SK-N-SH (cell line): ENCODE measurements around the gene CLVS2. TPM values are rescaled to one million over a fixed set of nuclear protein-coding genes. Genes with fewer than 3 reads are reported as not detected.

Source experiments
- CTCF ChIA-PET: fragments of 300-600, 350-600 bp; formaldehyde crosslinking; extraction: SDS; loops from one replicate; lab custom pipeline; 2021; lab: Yijun Ruan, JAX
- POLR2A ChIA-PET: fragments of 350-600 bp; sonication (Branson Sonifier 250); formaldehyde crosslinking; extraction: SDS; loops from one replicate; lab custom pipeline; 2020; ENCODE audit warnings: antibody characterized with exemption, inconsistent platforms; lab: Yijun Ruan, JAX
- DNase-seq: peaks from one replicate; pipeline ENCODE4 v3.0.0; 2012
- H2AFZ ChIP-seq: fragments of 200-600 bp; sonication (generic); 2 replicates; pipeline ENCODE4 v1.8.1; 2016; ENCODE audit warnings: antibody characterized with exemption, mild to moderate bottlenecking, low read depth
- H3F3A ChIP-seq: fragments of 200-600 bp; sonication (generic); replicated peaks from 2 replicates; pipeline ENCODE3; 2016; ENCODE audit warnings: antibody characterized with exemption, mild to moderate bottlenecking; ENCODE audit not compliant: insufficient read depth
- H3K27ac ChIP-seq, 2 experiments: fragments of 200-500 bp in 1 of 2; fragments of 200-600 bp in 1 of 2; sonication (Bioruptor generic) in 1 of 2; sonication (generic), shearing (Covaris generic) in 1 of 2; 2 replicates each; pipeline versions ENCODE4 v1.5.1 to v1.6.1; 2014 to 2016; ENCODE audit warnings: low read depth in 2 of 2, inconsistent platforms in 1 of 2, low read length in 1 of 2, mild to moderate bottlenecking in 1 of 2, mixed read lengths in 1 of 2
- H3K27me3 ChIP-seq: fragments of 200-600 bp; sonication (generic), shearing (Covaris generic); 2 replicates; pipeline ENCODE4 v1.6.1; 2016; ENCODE audit warnings: mixed run types; ENCODE audit not compliant: insufficient read depth
- H3K36me3 ChIP-seq, 2 experiments: fragments of 200-500 bp in 1 of 2; fragments of 200-600 bp in 1 of 2; sonication (Bioruptor generic) in 1 of 2; sonication (generic) in 1 of 2; replicated peaks in 1 of 2; 2 replicates each; pipeline versions ENCODE3 to v1.5.1; 2014 to 2016; ENCODE audit warnings: low read length in 1 of 2, mild to moderate bottlenecking in 1 of 2; ENCODE audit not compliant: insufficient read depth in 2 of 2, control insufficient read depth in 1 of 2
- H3K4me1 ChIP-seq, 2 experiments: fragments of 200-500 bp in 1 of 2; fragments of 200-600 bp in 1 of 2; sonication (Bioruptor generic) in 1 of 2; sonication (generic), shearing (Covaris generic) in 1 of 2; 2 replicates each; pipeline versions ENCODE4 v1.5.1 to v1.6.1; 2014 to 2016; ENCODE audit warnings: low read depth in 1 of 2, low read length in 1 of 2, mixed run types in 1 of 2; ENCODE audit not compliant: insufficient read depth in 2 of 2, control insufficient read depth in 1 of 2
- H3K4me2 ChIP-seq: fragments of 200-600 bp; sonication (generic), shearing (Covaris generic); 2 replicates; pipeline ENCODE4 v1.6.1; 2017; ENCODE audit warnings: mixed run types
- H3K4me3 ChIP-seq, 2 experiments: fragments of 200-500 bp in 1 of 2; fragments of 200-600 bp in 1 of 2; sonication (Bioruptor generic) in 1 of 2; sonication (generic), shearing (Covaris generic) in 1 of 2; 2 replicates each; pipeline versions ENCODE4 v1.5.1 to v1.8.1; 2014 to 2016; ENCODE audit warnings: low read depth in 2 of 2, inconsistent platforms in 1 of 2, low read length in 1 of 2, mild to moderate bottlenecking in 1 of 2, mixed read lengths in 1 of 2, moderate library complexity in 1 of 2
- H3K79me2 ChIP-seq: fragments of 200-600 bp; sonication (generic); 2 replicates; pipeline ENCODE4 v1.8.1; 2017; ENCODE audit warnings: mild to moderate bottlenecking; ENCODE audit not compliant: insufficient read depth
- H3K9ac ChIP-seq: fragments of 200-600 bp; sonication (generic); 2 replicates; pipeline ENCODE4 v1.6.1; 2017; ENCODE audit warnings: mixed run types
- H3K9me2 ChIP-seq: fragments of 200-600 bp; sonication (generic); 2 replicates; pipeline ENCODE4 v1.6.1; 2017; ENCODE audit warnings: mixed run types
- H3K9me3 ChIP-seq: fragments of 200-600 bp; sonication (generic); 2 replicates; pipeline ENCODE4 v1.6.1; 2017; ENCODE audit warnings: mixed run types, mild to moderate bottlenecking, moderate library complexity
- H4K20me1 ChIP-seq: fragments of 200-600 bp; sonication (generic); 2 replicates; pipeline ENCODE4 v1.6.1; 2017; ENCODE audit warnings: mild to moderate bottlenecking, mixed run types; ENCODE audit not compliant: insufficient read depth
- CHD2 ChIP-seq: fragments of 150-350 bp; IDR thresholded peaks from 2 replicates; pipeline ENCODE4 v1.6.1; 2018; ENCODE audit warnings: low read length; ENCODE audit not compliant: partially characterized antibody
- CTCF ChIP-seq: fragments of 200-600 bp; sonication (generic); IDR thresholded peaks from 2 replicates; pipeline ENCODE4 v1.6.1; 2017; ENCODE audit warnings: antibody characterized with exemption, mild to moderate bottlenecking, moderate library complexity
- ELF1 ChIP-seq: IDR thresholded peaks from 2 replicates; pipeline ENCODE4 v1.4.0; 2012
- EP300 ChIP-seq, 2 experiments: IDR thresholded peaks; 2 replicates each; pipeline versions ENCODE4 v1.4.0 to v1.6.1; 2012; ENCODE audit warnings: borderline replicate concordance in 1 of 2, low read depth in 1 of 2, low read length in 1 of 2
- EZH2phosphoT487 ChIP-seq: fragments of 200-600 bp; sonication (generic); IDR thresholded peaks from 2 replicates; pipeline ENCODE4 v1.6.1; 2017; ENCODE audit warnings: low read depth, mixed run types, mild to moderate bottlenecking, antibody characterized with exemption, moderate library complexity, borderline replicate concordance
- FOXM1 ChIP-seq: IDR thresholded peaks from 2 replicates; pipeline ENCODE4 v1.4.0; 2012; ENCODE audit warnings: low read depth, mild to moderate bottlenecking
- GATA2 ChIP-seq: sonication (generic); formaldehyde crosslinking; IDR thresholded peaks from 2 replicates; pipeline ENCODE4 v1.5.0; 2020; ENCODE audit warnings: mild to moderate bottlenecking, missing genetic modification reagents
- JUND ChIP-seq: IDR thresholded peaks from 2 replicates; pipeline ENCODE4 v1.4.0; 2012
- NRF1 ChIP-seq: IDR thresholded peaks from 2 replicates; pipeline ENCODE4 v1.6.1; 2012; ENCODE audit warnings: low read depth, mild to moderate bottlenecking, low read length
- POLR2AphosphoS5 ChIP-seq: IDR thresholded peaks from 2 replicates; pipeline ENCODE4 v1.6.1; 2012; ENCODE audit warnings: low read depth, low read length
- RCOR1 ChIP-seq: fragments of 150-350 bp; IDR thresholded peaks from 2 replicates; pipeline ENCODE4 v1.6.1; 2017; ENCODE audit warnings: antibody characterized with exemption, low read length
- RXRA ChIP-seq: IDR thresholded peaks from 2 replicates; pipeline ENCODE4 v1.4.0; 2012; ENCODE audit warnings: low read depth, mild to moderate bottlenecking, borderline replicate concordance
- SIN3A ChIP-seq: IDR thresholded peaks from 2 replicates; pipeline ENCODE4 v1.6.1; 2012; ENCODE audit warnings: low read depth, mild to moderate bottlenecking, low read length, moderate library complexity, borderline replicate concordance
- SMC3 ChIP-seq: IDR thresholded peaks from 2 replicates; pipeline ENCODE4 v1.6.1; 2012; ENCODE audit warnings: low read depth, low read length, improper control_type of control experiment
- TAF1 ChIP-seq: IDR thresholded peaks from 2 replicates; pipeline ENCODE4 v1.6.1; 2012; ENCODE audit warnings: low read depth, mild to moderate bottlenecking, low read length, moderate library complexity, borderline replicate concordance
- TCF12 ChIP-seq: IDR thresholded peaks from 2 replicates; pipeline ENCODE4 v1.4.0; 2012
- USF1 ChIP-seq: IDR thresholded peaks from 2 replicates; pipeline ENCODE4 v1.4.0; 2012; ENCODE audit warnings: low read depth, borderline replicate concordance
- YY1 ChIP-seq: IDR thresholded peaks from 2 replicates; pipeline ENCODE4 v1.4.0; 2012; ENCODE audit warnings: low read depth, mild to moderate bottlenecking
- WGBS: methylation state at CpG from one replicate; pipeline ENCODE4 v1.1.6; 2017; ENCODE audit warnings: low lambda C conversion rate; 5-methylcytosine and 5-hydroxymethylcytosine counted together
- polyA plus RNA-seq, 3 experiments: library from polyadenylated mRNA; depleted of rRNA; stranded (reverse); fragments of >200 nt; gene quantifications; 2 replicates each; pipeline ENCODE4 v1.2.3, GENCODE V29; 2012
- TF ChIP-seq, protein P1 (sequence below): IDR thresholded peaks from 2 replicates; pipeline ENCODE4 v1.4.0; 2012; ENCODE audit warnings: low read depth

Gene CLVS2
- polyA plus RNA-seq, 1 of the 3 experiments (the other 2 are of a cell fraction) = 0.05 TPM

DNA sequence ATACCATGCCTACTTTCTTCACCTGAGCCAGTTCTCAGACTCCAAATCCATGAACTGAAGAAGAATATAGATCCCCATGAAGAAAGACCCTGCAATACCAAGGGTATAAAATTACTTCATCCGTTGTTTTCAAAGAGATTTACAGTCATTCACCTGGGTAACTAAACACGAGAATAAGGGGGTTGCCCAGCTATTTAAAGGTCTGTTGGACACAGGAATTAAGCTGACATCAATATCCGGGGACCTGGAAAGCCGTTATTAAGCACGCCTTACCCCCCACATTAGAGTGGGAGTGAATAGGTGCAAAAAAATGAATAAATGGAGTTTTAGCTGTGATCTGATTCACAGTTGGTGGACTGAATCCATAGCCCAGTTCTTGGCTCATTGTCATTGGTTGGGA lies 28.9 kb downstream of the CLVS2 start:
- Histone ChIP-seq H3K36me3 (no peaks in the 10 kb centered on the region), H3K79me2 (no peaks in the 10 kb centered on the region; the same call in 1 of the 2 replicates), H3K4me2 (no peak overlapping the region), H3K4me1 (peaks cover 0 to 2% of the 10 kb centered on the region in 2 experiments; a peak in 1 of 4 replicates), H3K27me3 (no peaks in the 10 kb centered on the region), H3K9me3 (no peaks in the 10 kb centered on the region), H3K9me2 (no peaks in the 10 kb centered on the region), H3K9ac (no peak overlapping the region), H4K20me1 (no peaks in the 10 kb centered on the region), H2AFZ (no peak overlapping the region), H3K27ac (no peak overlapping the region), H3K4me3 (no peak overlapping the region), H3F3A (no peaks in the 10 kb centered on the region)
- 37% methylated on average over 5 of the region's 5 CpGs for WGBS
- ChIA-PET CTCF (interaction anchor here (1.1 kb wide), 1 partner anchor 12 kb away, joined by 4 read pairs; no protein-coding TSS in a partner anchor), POLR2A (no interaction called here)
- DNase-seq = no peak
- no peak for TF ChIP-seq SMC3
- TF ChIP-seq CHD2 = no peak
- no peak for TF ChIP-seq JUND
- no peak for TF ChIP-seq SIN3A

GRCh38 chr6:123027408-123027807 lies 31.4 kb downstream of the CLVS2 start:
- DNase-seq = no peak
- Histone ChIP-seq H3K4me1 (peaks cover 0 to 2% of the 10 kb centered on the region in 2 experiments; a peak in 1 of 4 replicates), H2AFZ (no peak overlapping the region), H3K4me2 (no peak overlapping the region), H3K9ac (no peak overlapping the region), H3K79me2 (no peaks in the 10 kb centered on the region; the same call in 1 of the 2 replicates), H3K36me3 (no peaks in the 10 kb centered on the region), H3F3A (no peaks in the 10 kb centered on the region), H3K27ac (no peak overlapping the region), H3K9me3 (no peaks in the 10 kb centered on the region), H3K4me3 (no peak overlapping the region), H3K9me2 (no peaks in the 10 kb centered on the region), H4K20me1 (no peaks in the 10 kb centered on the region), H3K27me3 (no peaks in the 10 kb centered on the region)
- CTCF ChIA-PET = no interaction called here
- 41% methylated on average over 2 of the region's 2 CpGs for WGBS
- TF ChIP-seq JUND (no peak), YY1 (no peak)
- POLR2A ChIA-PET = no interaction called here

GRCh38 chr6:123028263-123028662 lies 32.2 kb downstream of the CLVS2 start:
- no peaks in the 10 kb centered on the region for H3K27me3 ChIP-seq
- no peaks in the 10 kb centered on the region; the same call in 1 of the 2 replicates for H3K79me2 ChIP-seq
- CTCF ChIA-PET = no interaction called here
- no peaks in the 10 kb centered on the region for H4K20me1 ChIP-seq
- H3F3A ChIP-seq = no peaks in the 10 kb centered on the region
- no peak overlapping the region for H3K4me2 ChIP-seq
- H3K9ac ChIP-seq = no peak overlapping the region
- WGBS = 42% methylated on average over 5 of the region's 5 CpGs
- H3K9me3 ChIP-seq = no peaks in the 10 kb centered on the region
- no peak overlapping the region for H3K4me3 ChIP-seq
- H3K4me1 ChIP-seq = peaks cover 0 to 2% of the 10 kb centered on the region in 2 experiments; a peak in 2 of 4 replicates
- H3K27ac ChIP-seq = no peak overlapping the region
- TF ChIP-seq, protein P1, sequence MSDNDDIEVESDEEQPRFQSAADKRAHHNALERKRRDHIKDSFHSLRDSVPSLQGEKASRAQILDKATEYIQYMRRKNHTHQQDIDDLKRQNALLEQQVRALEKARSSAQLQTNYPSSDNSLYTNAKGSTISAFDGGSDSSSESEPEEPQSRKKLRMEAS = no peak
- TF ChIP-seq POLR2AphosphoS5 = no peak
- TF ChIP-seq USF1 = no peak
- no peak for TF ChIP-seq TCF12
- no peak for TF ChIP-seq EP300 (IDR thresholded peaks at IDR 0.05; ENCODE audit: borderline replicate concordance in 1 of 2, low read depth in 1 of 2, low read length in 1 of 2)
- no peak for TF ChIP-seq JUND
- TF ChIP-seq TAF1 = no peak
- no peak for TF ChIP-seq CHD2
- TF ChIP-seq EZH2phosphoT487 = no peak
- TF ChIP-seq YY1 = no peak
- no peak for TF ChIP-seq RCOR1
- no peak for TF ChIP-seq FOXM1
- no peak for TF ChIP-seq RXRA
- TF ChIP-seq CTCF = no peak
- no peak for TF ChIP-seq NRF1
- no peak for TF ChIP-seq GATA2 (CRISPR knock-in tag)
- no peak for TF ChIP-seq ELF1
- no peaks in the 10 kb centered on the region for H3K36me3 ChIP-seq
- no peak overlapping the region for H2AFZ ChIP-seq
- no peak for DNase-seq
- H3K9me2 ChIP-seq = no peaks in the 10 kb centered on the region
- POLR2A ChIA-PET = no interaction called here
